Ovary (tissue), 3 donors: ENCODE measurements around the gene RBM23.
"Not testable (repeated sequence)": the region's sequence is repeated elsewhere in the genome, so short reads cannot be mapped to it uniquely, and the experiment has no call there.

Experiments
- CTCF ChIP-seq, 3 donors: fragments of 450-650 bp in 2 of 3; fragments of 200-600 bp in 1 of 3; IDR thresholded peaks; one replicate each; pipeline versions ENCODE4 v1.5.1 to v1.8.0; 2016 to 2022; ENCODE audit warnings: antibody characterized with exemption in 3 of 3, mild to moderate bottlenecking in 1 of 3
- EP300 ChIP-seq: sonication (generic); formaldehyde crosslinking; IDR thresholded peaks from one replicate; pipeline ENCODE4 v1.6.1; 2017; ENCODE audit warnings: antibody characterized with exemption
- POLR2A ChIP-seq: fragments of 450-650 bp; IDR thresholded peaks from one replicate; pipeline ENCODE4 v1.6.1; 2017; ENCODE audit warnings: antibody characterized with exemption, mild to moderate bottlenecking, moderate library complexity
- donor health status: DM: no; HTN: no; CAD: no.

GRCh38 chr14:22965916-22966782 is 47.2 kb upstream of the RBM23 start:
- TF ChIP-seq CTCF (IDR thresholded peaks at IDR 0.05); EP300; POLR2A: not testable (repeated sequence)
